GM19193 (cell line): Measurements from ENCODE around the gene SLC24A4.

Source experiments
- POLR2A ChIP-seq: IDR thresholded peaks from 4 replicates; pipeline ENCODE4 v1.6.1; 2011; ENCODE audit not compliant: insufficient read depth, insufficient read length; ENCODE audit errors: extremely low read depth

The SLC24A4 gene

DNA sequence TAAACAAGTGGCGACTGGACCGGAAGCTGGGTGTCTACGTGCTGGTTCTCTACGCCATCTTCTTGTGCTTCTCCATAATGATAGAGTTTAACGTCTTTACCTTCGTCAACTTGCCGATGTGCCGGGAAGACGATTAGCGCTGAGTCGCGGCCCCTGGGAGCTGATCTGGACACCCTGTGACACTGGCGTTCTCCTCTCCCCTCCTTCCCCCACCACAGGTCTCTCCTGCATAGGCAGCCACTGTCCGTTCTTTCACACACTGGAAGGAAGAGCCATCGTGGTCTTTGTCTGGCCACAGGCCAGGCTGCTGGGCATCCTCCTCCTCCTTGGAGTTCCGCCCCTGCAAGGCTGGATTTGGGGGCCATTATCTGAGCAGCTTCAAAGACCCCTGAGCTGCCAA, 170.5 kb downstream of the SLC24A4 start:
- no peak for TF ChIP-seq POLR2A

GRCh38 chr14:92494512-92494911, 171.5 kb downstream of the SLC24A4 start:
- TF ChIP-seq POLR2A, result no peak

DNA sequence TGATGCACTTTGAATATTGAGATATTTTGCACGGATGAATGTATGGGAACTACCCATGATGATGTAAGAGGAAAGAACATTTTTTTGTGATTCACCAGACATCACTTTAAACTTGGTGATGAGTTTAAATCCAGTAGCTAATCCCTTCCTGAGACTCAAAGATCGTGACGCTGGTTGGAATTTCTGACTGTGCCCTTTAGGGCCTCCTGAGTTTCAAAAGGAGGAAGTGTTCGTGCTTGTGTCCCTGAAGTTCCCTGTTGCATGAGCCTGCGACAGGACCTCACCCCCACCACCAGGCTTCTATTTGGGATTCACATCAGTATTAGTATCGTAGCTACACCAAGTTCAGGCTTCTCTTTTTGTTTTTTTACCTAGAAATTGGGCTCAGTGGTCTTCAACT, 172.1 kb downstream of the SLC24A4 start:
- no peak for TF ChIP-seq POLR2A

DNA sequence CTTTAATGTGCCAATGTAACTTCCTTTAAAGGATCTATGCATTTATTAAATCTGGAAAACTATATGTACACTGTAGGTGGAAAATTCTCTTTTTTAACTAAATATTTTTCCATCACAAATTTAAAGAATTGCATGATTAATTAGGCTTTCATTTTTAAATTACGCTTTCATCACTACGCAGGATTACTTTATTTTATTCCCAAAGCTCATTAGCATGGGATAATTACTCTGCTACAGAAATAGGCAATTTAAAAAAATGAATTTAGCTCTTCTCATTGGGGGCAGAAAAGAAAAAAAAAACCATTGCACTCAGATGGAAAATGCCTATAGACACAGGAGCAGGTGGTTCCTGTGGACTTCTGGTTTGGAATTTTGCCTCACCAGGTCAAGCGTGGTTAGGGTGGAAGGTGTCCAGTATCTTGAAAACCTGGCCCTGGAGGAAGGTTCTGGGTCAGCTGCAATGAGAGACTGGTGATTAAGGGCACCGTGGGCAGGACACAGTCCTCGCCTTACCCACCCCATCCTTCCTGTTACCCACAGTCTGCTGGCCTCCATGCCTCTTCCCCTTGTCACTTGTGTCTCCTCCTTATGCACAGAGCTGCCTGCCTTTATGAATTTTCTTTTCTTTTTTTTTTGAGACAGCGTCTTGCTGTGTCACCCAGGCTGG, 173.4 kb downstream of the SLC24A4 start:
- TF ChIP-seq POLR2A, result no peak

DNA sequence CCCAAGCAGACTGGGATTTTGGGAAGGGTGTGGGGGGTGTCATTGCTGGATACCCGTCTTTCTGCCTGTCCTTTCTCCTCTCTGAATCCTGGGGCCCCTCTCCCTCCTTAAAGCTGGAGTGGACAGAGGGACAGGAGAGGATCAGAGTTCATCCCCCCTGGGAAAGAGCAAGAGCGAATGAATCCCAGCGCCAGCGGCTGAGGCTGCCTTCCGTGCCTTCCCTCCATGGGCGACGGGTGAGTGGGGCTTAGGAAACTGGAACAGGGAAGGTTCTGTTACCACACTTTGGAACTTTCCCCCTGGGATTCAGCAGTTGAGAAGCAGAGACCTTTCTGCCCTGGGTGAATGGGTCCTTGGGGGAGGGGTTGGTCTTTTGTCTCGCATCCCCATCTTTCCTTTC, 174.4 kb downstream of the SLC24A4 start:
- no peak for TF ChIP-seq POLR2A

DNA sequence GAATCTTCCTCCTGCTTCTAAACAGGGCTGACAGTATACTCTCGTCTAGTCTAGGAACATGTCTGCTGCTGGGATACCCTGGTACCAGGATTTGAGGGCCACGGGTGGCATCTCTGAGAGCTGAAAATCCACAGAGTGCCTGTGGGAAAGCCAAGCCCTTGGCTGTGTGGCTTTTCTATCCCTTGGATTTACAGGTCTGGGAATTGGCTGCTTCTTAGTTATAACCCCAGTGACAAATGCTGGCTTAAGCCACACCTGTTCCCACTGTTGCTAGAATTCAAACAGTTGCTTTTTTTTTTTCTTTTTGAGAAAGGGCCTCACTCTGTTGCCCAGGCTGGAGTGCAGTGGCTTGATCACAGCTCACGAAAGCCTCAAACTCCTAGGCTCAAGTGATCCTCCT, 176.3 kb downstream of the SLC24A4 start:
- no peak for TF ChIP-seq POLR2A

GRCh38 chr14:92500491-92500941, 177.6 kb downstream of the SLC24A4 start:
- no peak for TF ChIP-seq POLR2A

- no peak for TF ChIP-seq POLR2A
These were observed 179.0 kb downstream of the SLC24A4 start for GRCh38 chr14:92501891-92502351.

DNA sequence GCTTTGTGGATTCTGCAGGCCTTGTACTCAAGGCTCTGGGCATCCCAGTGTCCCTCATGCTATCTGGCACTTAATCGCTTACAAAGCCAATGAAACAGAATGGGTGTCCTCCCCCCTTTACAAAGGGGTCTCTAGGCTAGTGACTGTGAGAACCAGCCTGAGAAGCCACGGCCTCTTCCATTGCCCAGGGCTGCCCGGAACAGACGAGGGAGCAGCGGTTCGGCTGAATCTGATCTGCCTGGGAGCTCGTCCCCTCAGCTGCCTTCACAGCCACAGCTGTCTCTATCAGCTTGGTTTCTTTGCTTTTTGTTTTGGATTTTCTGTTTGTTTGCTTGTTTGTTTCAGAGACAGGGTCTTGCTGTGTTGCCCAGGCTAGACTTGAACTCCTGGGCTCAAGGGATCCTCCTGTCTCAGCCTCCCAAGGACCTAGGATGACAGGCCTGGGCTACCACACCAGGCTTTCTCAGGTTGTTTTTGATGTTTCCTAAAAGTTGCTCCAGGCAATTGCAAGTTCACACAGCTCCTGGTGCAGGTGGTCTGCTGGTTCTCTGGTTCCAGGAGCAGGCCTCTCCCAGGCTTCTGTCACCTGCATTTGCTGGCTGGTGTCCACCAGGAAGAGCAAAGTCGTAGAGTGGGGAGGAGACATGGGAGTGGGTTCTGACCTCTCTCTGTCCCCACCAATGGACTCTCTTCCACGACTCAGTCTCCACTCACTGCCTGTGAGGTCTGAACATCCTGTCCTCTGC, 179.7 kb downstream of the SLC24A4 start:
- no peak for TF ChIP-seq POLR2A

GRCh38 chr14:92503756-92504491, 181.0 kb downstream of the SLC24A4 start:
- TF ChIP-seq POLR2A, result no peak

DNA sequence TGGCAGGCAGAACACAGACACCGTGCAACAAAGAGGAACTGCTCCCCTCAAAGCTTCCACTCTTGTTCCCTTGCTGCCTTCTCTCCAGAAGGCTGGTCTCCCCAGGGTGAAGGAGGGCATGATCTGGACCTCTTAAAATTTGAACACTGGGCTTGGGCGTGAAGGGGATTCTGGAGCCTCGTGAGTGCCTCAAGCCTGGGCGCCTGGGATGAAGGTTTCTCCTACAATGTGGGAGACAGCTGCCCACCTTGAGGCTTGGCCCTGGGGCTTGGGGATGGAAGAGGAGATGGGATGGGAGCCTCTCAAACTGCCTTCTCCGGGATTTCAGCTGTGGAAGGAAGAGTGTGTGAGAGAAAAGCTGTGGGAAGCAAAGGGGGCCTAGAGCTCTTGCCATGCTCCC, 182.9 kb downstream of the SLC24A4 start:
- TF ChIP-seq POLR2A, result no peak

DNA sequence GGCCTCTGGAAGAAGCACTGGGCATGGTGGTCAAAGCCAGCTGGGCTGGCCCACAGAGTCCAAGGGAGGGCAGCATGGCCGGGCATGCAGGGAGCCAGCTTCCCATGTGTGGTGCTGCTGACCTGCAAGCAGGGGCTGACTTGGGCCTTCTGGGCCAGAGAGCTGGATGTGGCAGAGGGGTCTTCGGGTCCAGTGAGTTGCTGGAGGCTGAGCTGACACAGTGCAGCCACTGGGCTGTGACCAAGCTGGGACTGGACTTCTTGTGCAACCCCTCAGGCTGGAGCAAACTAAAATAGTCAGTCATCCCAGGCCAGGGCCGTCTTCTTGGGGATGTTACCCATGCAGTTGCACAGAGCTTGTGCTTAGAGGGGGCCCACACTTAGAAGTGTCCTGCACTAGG, 183.3 kb downstream of the SLC24A4 start:
- no peak for TF ChIP-seq POLR2A

DNA sequence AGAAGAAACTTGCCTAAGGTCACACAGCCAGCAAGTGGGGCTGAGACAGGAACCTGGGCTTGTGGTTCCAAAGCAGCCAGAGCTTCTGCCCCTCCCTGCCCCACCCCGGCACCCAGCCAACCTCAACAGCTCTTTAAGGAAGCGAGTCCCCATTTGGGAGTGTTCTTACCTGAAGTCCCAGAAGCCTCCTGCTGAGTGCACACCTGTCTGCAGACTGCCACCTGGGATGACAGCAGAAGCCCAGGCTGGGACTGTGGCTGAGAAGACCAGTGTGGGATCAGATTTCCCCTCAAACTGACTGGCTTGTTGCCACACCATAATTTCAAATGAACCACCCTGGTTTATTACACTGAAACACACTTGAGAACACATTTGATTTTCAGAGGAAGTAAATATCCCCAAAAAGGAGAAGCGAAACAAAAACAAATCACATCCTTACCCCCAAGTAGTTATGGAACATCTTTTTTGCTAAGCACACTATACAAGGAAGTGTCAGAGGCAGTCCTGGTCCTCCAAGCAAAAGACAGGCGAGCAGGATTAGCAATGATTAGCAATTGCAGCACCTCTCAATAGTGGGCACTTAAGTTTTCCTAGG, 184.3 kb downstream of the SLC24A4 start:
- no peak for TF ChIP-seq POLR2A

DNA sequence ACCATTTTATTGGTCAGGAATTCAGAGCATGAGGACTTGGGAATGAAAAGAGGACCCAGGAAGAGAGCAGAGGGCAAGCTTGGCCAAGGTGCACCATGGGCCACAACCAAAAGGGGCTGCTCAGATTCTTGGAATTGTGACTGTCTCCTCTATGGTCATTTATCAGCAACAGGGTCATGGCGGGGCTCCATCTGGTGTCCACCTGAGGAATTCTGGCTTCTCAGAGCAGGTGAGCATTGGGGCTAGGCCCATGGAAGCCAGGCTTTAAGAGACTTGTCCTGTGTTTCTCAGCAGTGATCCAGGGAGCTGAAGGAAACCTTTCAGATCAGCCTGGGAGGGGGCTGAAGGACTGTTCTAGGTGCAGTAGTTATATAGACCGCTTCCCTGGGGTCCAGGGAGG, 188.0 kb downstream of the SLC24A4 start:
- no peak for TF ChIP-seq POLR2A

GRCh38 chr14:92511453-92512238, 188.7 kb downstream of the SLC24A4 start:
- TF ChIP-seq POLR2A, result no peak

DNA sequence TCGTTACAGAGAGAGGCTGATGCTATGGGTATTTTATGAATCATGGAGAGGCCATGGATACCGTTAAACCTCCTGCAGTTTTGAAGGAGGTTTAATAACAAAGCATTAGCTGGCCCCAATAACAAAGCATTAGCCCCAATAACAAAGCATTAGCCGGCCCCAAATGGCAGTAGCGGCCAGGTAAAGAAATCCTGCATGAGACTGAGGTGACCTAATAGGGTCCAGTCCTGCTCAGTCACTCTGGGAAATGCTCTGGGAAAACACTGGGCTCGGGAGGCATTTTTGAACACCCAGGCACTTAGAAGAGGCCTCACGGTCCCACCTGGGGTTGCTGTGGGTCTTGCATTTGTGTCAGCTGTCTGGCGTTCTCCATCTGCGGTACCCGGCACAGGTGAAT, 189.8 kb downstream of the SLC24A4 start:
- TF ChIP-seq POLR2A, result no peak
